Large intestine (tissue), 3 donors: ENCODE measurements around the gene FTO. TPM values are rescaled to one million over a fixed set of nuclear protein-coding genes. Genes with fewer than 3 reads are reported as not detected.
A peak's percentile ranks its signal among the peaks of the same experiment; 100 is the strongest.
"Not testable (repeated sequence)": the region's sequence is repeated elsewhere in the genome, so short reads cannot be mapped to it uniquely, and the experiment has no call there.

Source experiments
- DNase-seq, 2 donors: peaks; one replicate each; pipeline versions ENCODE4 v3.0.0 to v3.0.0-alpha.2; 2013
- H3K27ac ChIP-seq: one replicate; pipeline ENCODE4 v1.5.1; 2013; ENCODE audit warnings: low read length
- H3K27me3 ChIP-seq: 2 replicates; pipeline ENCODE4 v1.6.1; 2013; ENCODE audit warnings: low read length; ENCODE audit not compliant: control insufficient read depth, insufficient read depth
- H3K36me3 ChIP-seq: 2 replicates; pipeline ENCODE4 v1.6.1; 2013; ENCODE audit warnings: low read length; ENCODE audit not compliant: control insufficient read depth, insufficient read depth
- H3K4me1 ChIP-seq: one replicate; pipeline ENCODE4 v1.6.1; 2013; ENCODE audit warnings: low read length; ENCODE audit not compliant: control insufficient read depth, insufficient read depth
- H3K4me3 ChIP-seq: one replicate; pipeline ENCODE4 v1.5.1; 2013; ENCODE audit warnings: low read length
- H3K9me3 ChIP-seq: one replicate; pipeline ENCODE4 v1.6.1; 2013; ENCODE audit warnings: mild to moderate bottlenecking, low read depth, low read length, moderate library complexity; ENCODE audit not compliant: control insufficient read depth
- whole genome bisulfite sequencing: methylation state at CpG from one replicate; pipeline ENCODE4 v1.1.5; 2013; ENCODE audit warnings: low lambda C conversion rate; ENCODE audit not compliant: insufficient coverage; 5-methylcytosine and 5-hydroxymethylcytosine counted together
- polyA plus RNA-seq: library from polyadenylated mRNA; unstranded; fragments of 120-200 nt; gene quantifications from one replicate; pipeline ENCODE4 v1.2.1, GENCODE V29; 2013

FTO gene
- polyA plus RNA-seq, 1 donor, result 43.1 TPM

DNA sequence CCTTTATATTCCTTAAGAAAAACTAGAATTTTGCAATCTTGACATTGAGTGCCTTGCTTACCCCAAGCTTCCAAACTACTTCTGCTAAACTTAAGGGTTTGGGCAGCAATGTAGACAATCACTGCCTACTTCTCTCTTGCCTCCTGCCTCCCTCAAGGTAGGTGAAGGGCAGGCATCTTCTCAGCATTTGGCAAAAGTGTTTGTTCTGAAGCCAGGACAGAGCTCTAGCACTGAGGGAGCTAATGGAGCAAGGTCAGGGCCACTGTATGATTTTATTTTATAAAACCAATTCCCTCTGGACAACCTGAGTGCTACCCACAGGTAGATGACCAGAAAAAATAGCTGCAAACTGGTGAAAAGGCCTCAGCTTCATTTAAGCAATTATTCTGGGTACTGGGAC lies 470.8 kb downstream of the FTO start:
- peaks cover 89% of the 10 kb centered on the region for H3K27me3 ChIP-seq
- H3K9me3 ChIP-seq, result no peaks in the 10 kb centered on the region
- H3K4me3 ChIP-seq, result no peak overlapping the region
- H3K4me1 ChIP-seq, result peaks cover 2% of the 10 kb centered on the region
- H3K36me3 ChIP-seq, result no peaks in the 10 kb centered on the region
- no peak overlapping the region for H3K27ac ChIP-seq
- DNase-seq, result no peak

DNA sequence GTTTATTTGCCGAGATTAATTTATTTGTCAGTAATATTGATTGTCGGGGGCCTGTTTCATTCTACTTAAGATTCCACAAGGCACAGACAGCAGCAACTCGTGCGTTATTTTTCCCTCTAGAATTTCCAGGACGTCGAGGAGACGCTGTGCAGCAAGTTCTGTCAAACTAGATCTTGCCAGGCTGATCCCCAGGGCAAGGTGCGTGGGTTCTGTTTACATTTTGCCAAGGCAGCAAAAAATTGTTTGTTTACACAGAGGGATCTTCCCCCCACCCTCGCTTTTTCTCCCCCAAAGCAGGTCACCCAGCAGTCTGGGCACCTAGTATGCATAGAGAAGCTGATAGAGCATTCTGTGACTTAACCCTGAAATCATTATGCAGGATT lies 471.2 kb downstream of the FTO start:
- Histone ChIP-seq H3K27me3 (peaks cover 88% of the 10 kb centered on the region), H3K4me1 (peaks cover 2% of the 10 kb centered on the region), H3K9me3 (no peaks in the 10 kb centered on the region), H3K4me3 (no peak overlapping the region), H3K36me3 (no peaks in the 10 kb centered on the region), H3K27ac (no peak overlapping the region)
- peak in 1 of 2 donors; percentile 6 for DNase-seq
- WGBS, result no CpG with 5 or more reads among the region's 9 CpGs

DNA sequence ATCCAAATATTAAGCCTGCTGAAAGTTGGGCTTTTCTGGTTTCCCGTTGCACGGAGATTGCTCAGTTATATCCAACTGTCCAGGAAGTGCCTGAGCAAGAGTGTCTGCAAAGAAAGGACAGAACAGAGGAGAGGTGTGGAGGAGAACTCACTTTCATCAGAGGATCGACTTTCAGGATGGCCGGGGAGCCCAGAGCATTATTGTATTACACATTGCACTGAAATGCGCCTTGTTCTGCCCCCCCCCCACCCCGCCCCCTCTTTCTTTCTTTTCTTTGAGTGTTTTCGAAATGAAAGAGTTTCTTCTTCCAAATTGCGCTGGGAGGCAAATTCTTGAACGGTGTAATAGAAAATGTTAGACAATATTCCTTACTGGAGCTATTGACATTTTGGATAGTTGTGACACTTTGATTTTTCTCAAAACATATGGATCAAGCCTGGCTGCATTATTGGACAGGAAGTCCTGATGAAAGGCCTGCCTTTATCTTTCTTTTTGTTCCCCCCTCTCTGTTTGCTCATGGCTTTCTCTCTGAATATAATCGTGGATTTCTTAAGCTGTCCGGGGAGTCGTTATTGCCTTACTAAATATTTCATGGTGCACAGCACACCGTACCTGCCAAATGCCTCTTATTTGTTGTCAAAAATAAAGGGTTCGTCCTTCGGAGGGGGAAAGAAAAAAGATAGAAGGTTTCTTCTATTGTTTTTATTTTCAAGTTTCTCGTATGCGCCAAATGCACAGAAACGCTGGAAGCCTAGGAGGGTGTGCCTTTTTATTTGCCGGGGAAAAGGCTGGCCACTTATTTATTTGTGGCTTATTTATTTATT lies 471.8 kb downstream of the FTO start:
- Histone ChIP-seq H3K4me3 (no peak overlapping the region), H3K27ac (no peak overlapping the region), H3K4me1 (peaks cover 2% of the 10 kb centered on the region), H3K36me3 (no peaks in the 10 kb centered on the region), H3K9me3 (no peaks in the 10 kb centered on the region), H3K27me3 (peaks cover 83% of the 10 kb centered on the region)
- 39% methylated on average over 9 of the region's 19 CpGs for WGBS
- DNase-seq, result no peak

DNA sequence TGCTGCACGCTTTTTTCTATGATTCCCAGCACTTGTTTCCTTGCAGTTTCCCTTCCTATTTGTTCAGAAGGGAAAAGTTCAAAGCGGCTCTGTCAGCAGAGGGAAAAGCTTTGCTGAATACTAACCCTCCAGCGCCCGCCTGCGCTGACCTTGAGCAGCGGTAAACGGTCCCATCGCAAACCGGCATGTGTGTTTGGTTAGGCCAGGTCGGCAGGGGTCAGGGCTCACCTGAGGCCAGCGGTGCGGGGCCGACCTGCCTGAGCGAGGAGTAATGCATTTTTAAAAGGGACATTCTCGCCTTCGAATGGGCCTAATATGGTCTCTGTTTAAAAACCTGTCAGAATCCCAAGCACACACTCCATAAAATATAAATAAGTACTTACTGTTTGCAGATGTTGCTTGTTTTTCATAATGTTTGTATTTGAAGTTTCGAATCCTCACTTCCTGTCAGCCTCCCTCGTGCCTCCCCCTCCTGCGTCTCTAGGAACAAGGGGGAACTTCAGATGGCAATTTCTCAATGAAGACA lies 472.5 kb downstream of the FTO start:
- Histone ChIP-seq H3K27ac (no peak overlapping the region), H3K9me3 (no peaks in the 10 kb centered on the region), H3K4me3 (no peak overlapping the region), H3K27me3 (peaks cover 76% of the 10 kb centered on the region), H3K4me1 (peaks cover 2% of the 10 kb centered on the region), H3K36me3 (no peaks in the 10 kb centered on the region)
- peak in 1 of 2 donors; percentile 6 for DNase-seq
- 62% methylated on average over 3 of the region's 19 CpGs for WGBS

DNA sequence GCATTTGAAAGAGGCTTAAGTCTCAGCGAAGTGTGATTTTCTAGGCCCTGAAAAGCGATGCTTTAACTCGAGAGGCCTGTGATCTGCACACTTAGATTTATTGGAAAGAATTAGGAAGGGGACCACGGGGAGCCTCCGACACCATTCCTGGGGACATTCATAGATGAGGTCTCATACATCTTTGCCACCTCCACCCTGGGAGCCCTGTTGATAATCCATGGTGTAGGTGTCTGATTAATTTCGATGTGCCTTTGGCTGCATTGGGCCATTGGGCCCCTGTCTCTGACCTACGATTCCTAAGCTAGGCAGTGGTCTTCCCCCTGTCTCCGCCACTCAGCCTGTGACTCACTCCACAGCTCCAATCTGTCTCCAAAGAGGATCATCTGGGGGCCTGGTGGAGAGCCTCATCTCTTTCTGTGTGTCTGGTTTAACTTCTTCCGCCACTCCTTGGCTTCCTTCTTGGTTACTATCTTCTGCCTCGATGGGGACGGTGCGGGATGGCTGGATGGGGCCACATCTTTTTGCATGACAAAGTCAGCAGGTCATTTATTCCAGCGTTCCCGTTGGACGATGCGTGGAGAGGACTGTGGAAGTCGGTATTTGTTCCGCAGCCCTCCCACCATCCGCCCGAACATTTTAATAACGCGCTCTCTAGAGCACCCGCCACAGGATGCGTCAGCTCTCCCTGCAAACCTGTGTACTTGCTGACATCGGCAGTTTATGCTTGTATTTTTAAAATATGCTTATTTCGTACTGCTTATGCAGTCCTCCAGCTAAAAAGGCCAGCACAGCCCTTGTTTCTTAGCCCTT lies 473.3 kb downstream of the FTO start:
- H3K9me3 ChIP-seq, result no peaks in the 10 kb centered on the region
- H3K4me3 ChIP-seq, result no peak overlapping the region
- 98% methylated on average over 7 of the region's 26 CpGs for WGBS
- no peaks in the 10 kb centered on the region for H3K36me3 ChIP-seq
- H3K4me1 ChIP-seq, result peaks cover 2% of the 10 kb centered on the region
- DNase-seq, result no peak
- no peak overlapping the region for H3K27ac ChIP-seq
- H3K27me3 ChIP-seq, result peaks cover 68% of the 10 kb centered on the region

DNA sequence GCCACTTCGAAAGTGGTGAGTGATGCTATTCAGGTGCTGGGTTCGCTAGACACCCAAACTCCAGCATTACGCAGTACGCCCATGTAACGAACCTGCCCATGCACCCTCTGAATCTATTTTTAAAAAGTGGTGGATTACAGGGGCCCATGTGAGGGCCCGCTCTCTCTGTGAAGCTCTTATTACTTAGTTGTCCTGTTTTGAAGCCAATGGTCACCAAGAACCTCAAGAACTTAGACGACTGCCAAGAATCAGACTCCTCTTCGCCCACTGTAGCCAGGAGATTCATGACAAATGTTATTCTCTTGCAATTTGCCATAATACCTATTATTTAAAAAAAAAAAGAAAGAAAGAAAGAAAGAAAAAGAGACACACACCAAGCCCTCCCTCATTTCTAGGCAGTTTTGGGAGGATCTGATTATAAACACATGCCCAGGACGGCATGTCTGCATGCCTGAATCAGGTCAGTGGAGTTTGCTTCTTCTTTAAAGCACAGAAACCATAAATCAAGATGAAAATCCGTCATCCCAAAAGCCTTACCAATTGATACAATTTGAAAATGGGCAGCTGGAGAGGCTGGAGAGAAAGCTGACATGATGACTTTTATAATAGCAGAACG lies 474.0 kb downstream of the FTO start:
- WGBS, result 81% methylated on average over 5 of the region's 11 CpGs
- DNase-seq, result no peak

DNA sequence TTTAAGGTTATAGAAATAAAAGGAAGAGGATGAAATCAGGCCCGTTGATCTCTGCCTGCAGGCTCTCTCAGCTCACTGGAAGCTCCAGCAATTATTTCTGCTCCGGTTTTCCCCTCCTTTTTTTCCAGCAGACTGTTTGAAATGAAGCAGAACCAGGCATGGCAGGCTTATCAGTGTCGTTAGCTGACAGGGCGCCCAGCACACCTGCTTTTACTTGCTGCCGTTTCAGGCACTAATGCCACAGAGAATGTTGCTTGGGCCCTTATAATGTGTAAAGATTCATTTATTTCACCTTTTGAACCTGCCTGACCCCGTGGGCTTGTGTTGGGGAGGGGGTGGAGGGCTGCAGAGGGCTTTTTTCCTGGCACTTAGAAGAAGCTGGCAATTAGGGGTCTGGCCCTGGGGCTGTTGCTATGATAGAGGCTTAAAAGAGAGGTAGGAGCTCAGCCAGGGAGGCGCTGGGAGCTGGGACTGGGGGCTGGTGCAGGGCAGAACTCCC lies 474.6 kb downstream of the FTO start:
- peaks cover 2% of the 10 kb centered on the region for H3K4me1 ChIP-seq
- H3K36me3 ChIP-seq, result no peaks in the 10 kb centered on the region
- no peak overlapping the region for H3K27ac ChIP-seq
- H3K27me3 ChIP-seq, result peaks cover 57% of the 10 kb centered on the region
- no CpG with 5 or more reads among the region's 7 CpGs for WGBS
- H3K9me3 ChIP-seq, result no peaks in the 10 kb centered on the region
- peak in 1 of 2 donors; percentile 13 for DNase-seq
- H3K4me3 ChIP-seq, result no peak overlapping the region

More for the DNA sequence above, 474.0 kb downstream of the FTO start:
- Histone ChIP-seq H3K27ac (no peak overlapping the region), H3K27me3 (peaks cover 63% of the 10 kb centered on the region), H3K9me3 (no peaks in the 10 kb centered on the region), H3K4me3 (no peak overlapping the region), H3K36me3 (no peaks in the 10 kb centered on the region), H3K4me1 (peaks cover 2% of the 10 kb centered on the region)

DNA sequence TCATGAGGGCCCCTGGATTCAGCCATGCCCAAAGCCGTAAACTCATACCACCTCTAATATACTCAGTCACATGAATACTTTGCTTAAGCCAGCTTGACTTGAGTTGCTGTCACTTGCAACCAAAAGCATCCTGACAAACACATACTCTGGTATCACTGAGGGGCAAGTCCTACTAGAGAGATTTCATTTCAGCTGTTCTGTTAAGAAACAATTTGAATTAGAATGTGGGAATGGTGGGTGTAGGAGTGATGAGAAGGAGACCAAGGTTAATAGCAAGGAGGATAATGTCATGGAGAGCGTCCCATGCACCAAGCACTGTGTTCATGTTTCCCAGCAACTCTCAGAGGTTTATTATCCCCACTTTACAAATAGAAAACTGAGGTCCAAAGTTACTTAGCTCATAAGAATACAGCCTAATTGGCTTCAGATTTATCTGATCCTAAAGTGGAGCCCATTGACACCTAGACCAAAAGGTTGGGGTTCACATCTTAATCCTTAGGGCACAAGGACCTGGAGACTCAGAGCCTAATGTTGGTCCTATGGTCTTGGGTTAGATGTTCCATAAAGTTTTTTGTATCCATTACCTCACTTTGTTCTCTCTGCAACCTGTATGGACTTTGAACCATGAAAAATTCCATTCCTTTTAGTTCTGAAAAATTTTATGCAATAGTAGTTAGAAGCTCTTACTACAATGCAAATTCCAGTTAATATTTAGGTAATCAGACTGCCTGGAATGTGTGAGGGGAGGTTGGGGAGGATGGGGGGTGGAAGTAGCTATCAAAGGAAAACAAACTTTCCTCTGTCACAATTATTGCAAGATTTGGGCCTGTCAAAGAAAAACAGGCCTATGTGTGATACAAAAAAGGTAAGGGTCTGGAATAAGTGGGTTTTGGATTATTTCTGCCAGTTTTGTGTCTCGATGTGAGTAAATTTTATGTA lies 476.7 kb downstream of the FTO start:
- H3K27ac ChIP-seq, result no peak overlapping the region
- no peak for DNase-seq
- H3K9me3 ChIP-seq, result no peaks in the 10 kb centered on the region
- peaks cover 2% of the 10 kb centered on the region for H3K4me1 ChIP-seq
- H3K27me3 ChIP-seq, result peaks cover 36% of the 10 kb centered on the region
- no peaks in the 10 kb centered on the region for H3K36me3 ChIP-seq
- 80% methylated on average over 1 of the region's 3 CpGs for WGBS
- H3K4me3 ChIP-seq, result no peak overlapping the region

DNA sequence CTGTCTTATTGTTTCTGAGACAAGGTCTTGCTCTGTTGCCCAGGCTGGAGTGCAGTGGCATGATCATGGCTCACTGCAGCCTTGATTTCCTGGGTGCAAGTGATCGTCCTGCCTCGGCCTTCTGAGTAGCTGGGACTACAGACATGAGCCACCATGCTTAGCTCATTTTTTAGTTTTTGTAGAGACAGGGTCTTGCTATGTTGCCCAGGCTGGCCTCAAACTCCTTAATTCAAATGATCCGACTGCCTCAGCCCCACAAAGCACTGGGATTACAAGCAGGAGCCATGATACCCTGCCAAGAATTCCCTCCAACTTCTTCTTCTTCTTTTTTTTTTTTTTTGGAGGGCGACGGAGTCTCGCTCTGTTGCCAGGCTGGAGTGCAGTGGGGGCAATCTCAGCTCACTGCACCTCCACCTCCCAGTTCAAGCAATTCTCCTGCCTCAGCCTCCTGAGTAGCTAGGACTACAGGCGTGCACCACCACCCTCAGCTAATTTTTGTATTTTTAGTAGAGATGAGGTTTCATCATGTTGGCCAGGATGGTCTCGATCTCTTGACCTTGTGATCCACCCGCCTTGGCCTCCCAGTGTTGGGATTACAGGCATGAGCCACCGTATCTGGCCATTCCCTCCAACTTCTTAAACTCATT lies 477.9 kb downstream of the FTO start:
- H3K36me3 ChIP-seq, DNase-seq, H3K4me1 ChIP-seq, H3K27ac ChIP-seq, H3K9me3 ChIP-seq, H3K4me3 ChIP-seq: not testable (repeated sequence)
- H3K27me3 ChIP-seq, result peaks cover 29% of the 10 kb centered on the region
- WGBS, result 80% methylated on average over 2 of the region's 10 CpGs
